Measurements from ENCODE around the gene CBX2. TPM values are rescaled to one million over a fixed set of nuclear protein-coding genes. Genes with fewer than 3 reads are reported as not detected.

The CBX2 gene
- 4.2 TPM for total RNA-seq
- long read RNA-seq, full-length matches to known transcripts = 2 of 8 reads
- long read RNA-seq, partial matches to known transcripts = 6 of 8 reads
- long read RNA-seq, other reads (novel, unspliced or antisense) = 0 of 8 reads

DNA sequence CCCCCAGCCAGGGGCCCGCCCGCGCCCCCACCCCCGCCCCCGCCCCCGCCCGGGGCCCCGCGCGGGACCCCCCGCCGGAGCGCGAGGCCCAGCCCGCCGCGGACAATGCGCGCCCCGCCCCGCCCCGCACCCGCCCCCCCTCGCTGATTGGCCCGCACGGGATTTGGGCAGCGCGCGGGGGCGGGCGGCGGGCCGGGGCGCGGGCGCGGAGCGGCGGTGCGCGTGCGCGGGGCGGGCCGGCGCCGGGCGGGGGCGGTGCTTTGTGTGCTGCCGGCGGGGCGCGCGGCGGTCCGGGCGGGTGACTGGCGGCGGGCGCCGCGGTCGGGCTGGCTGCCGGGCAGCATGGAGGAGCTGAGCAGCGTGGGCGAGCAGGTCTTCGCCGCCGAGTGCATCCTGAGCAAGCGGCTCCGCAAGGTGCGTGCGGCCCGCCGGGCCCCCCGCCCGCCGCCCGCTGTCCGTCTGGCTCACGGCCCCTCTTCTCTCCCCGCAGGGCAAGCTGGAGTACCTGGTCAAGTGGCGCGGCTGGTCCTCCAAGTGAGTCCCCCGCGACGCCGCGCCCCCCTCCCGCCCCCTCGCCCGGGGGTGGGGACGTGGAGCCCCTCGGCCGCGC, at the start of gene CBX2:
Gene CBX2 (plus strand): TSS at position 255 of the 610 bp plus-strand sequence. CDS start 88 bp downstream, at position 343.
- DNase-seq (peak; percentile 85), ATAC-seq (ENCODE audit: poor library complexity) (peak; percentile 86)
- intact Hi-C loops (cut with DNase I) = no loop called here

DNA sequence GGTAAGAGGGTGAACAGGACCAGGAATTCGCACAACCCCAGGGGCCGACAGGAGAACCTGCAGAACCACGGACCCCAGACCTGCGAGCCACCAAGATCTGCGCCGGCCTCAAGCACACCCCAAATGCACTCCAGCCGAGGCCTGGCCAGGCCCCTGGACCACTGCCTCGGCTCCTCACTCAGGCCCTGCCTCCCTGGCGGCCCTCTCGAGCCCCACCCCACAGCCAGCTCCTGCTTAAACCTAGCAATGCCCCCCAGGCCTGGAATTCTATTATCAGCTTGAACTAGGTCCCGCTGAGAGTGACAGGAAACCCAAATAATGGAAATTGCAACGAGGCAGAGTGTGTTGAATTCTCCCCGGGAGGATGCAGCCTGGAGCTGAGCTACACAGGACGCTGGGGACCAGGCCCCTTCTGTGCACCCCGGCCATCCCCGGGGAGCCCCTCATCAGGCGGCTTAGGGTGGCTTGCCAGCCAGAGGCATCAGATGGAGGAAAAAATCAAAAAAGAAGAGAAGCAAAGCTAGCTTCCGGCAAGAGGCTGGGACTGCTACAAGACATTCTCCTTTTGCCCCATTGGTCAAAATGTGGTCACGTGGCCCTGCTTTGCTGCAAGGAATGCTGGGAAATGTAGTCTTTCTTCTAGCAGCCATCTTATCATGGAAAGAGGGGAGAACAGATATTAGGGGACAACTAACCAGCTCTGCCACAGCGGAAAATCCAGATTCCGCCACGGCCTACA, 49.6 kb upstream of the CBX2 start:
- intact Hi-C loops (cut with DNase I) = no loop called here
- ATAC-seq (ENCODE audit: poor library complexity) (peak; percentile 94), DNase-seq (peak; percentile 81)

DNA sequence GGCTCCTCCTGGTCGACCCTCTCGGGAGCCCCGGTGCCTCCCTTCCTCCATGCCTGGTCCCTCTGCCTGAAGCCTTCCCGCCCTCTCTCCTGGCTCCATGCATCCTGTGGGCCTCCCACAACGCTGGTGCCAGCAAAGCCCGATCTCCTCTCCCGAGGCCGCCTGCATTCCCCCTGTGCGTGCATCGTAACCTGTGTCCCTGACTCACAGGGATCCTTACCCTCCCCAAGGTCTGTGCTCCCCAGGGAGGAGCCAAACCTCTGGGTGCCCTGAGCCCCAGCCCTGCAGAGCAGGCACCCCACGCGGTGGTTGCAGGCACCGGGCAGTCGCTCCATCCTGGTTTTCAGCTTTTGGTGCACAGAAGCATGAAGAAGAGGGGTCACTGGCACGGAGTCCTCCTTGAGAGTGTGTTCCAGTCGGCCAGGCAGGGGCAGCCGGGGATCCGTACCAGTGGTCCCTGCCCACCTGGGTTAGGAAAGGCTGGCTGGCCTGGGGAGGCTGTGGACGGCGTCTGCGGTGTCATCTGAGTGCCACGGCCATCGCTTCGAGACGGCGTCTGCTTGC, 49.0 kb upstream of the CBX2 start:
- no peak for DNase-seq
- ATAC-seq (ENCODE audit: poor library complexity) = peak; percentile 24
- intact Hi-C loops (cut with DNase I) = no loop called here

DNA sequence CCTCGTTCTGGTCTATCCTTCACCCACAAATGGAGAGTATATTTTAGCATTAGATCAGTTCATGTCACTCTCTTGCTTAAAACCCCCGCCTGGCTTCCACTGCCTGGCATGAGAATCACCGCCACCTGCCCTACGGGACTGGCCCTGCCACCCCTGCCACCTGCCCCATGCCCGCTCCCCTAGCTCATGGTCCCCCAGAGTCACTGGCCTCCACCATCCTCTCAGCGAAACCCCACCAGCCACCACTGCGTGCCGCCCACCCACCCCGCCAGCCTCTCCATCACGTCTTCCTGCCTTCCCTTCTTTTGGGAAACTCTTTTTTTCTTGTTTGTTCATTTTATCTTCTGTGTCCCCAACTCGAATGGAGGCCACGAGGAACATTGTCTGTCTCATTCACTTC, 48.2 kb upstream of the CBX2 start:
- ATAC-seq (ENCODE audit: poor library complexity) (no peak), DNase-seq (no peak)
- intact Hi-C loops (cut with DNase I) = no loop called here

DNA sequence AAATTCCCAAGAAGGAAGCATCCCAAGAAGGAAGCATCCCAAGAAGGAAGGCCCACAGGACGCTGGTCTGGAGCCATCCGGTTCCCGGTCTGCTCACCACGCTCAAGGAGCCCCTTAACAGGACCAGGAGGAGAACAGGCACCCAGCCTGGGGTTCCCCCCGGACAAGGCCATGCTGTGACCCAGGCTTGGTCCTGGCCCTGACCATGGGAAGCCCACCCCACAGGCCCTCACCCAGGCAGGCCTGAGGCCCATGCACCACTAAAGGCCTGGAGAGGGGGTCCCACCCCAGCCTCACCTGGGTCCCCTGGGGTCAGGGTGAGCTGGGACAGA, 47.5 kb upstream of the CBX2 start:
- no peak for DNase-seq
- ATAC-seq (ENCODE audit: poor library complexity) = no peak
- intact Hi-C loops (cut with DNase I) = no loop called here

DNA sequence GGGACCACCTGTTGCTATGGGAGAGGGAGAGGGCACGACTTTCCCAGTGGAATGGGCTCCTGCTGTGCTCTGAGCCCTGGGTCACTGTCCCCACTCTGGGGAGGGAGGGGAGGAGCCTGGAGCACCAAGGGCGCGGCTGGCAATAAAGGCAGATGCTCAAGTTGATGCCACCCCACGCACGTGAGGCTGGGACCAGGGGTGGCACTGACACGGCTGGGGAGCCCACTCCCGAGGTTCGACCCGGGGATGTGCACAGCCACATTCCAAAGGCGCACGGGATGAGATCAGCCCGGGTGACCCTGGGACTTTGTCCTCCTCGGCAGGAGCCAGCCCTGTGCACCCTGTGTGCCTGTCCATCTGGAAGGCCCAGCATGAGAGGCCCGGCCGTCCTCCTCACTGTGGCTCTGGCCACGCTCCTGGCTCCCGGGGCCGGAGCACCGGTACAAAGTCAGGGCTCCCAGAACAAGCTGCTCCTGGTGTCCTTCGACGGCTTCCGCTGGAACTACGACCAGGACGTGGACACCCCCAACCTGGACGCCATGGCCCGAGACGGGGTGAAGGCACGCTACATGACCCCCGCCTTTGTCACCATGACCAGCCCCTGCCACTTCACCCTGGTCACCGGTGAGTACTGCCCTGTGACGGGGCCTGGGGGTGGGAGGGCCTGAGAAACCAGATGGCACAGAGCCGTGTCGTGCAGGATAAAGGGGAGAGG, 47.0 kb upstream of the CBX2 start, which contains the start of gene ENPP7:
Gene ENPP7 (plus strand): TSS at position 175 of the 715 bp plus-strand sequence. CDS start 197 bp downstream, at position 372.
- intact Hi-C loops (cut with DNase I) = no loop called here
- DNase-seq (no peak), ATAC-seq (ENCODE audit: poor library complexity) (no peak)

DNA sequence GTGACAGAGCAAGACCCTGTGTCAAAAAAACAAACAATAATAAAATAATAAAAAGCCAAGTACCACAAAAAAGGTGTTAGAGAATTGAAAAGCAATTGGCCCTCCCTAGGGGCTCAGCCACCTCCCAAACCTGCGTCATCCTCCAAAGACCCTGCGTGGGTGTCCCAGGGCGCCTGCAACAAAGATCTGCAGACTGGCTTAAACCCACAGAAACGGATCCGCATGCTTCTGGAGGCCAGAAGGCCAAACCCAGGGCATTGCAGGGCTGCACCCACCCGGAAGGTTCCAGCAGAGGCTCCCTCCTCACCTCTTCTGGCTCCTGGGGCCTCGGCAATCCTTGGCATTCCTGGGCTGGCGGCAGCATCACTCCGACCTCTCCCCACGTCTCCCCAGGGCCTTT, 45.7 kb upstream of the CBX2 start:
- intact Hi-C loops (cut with DNase I) = no loop called here
- no peak for DNase-seq
- ATAC-seq (ENCODE audit: poor library complexity) = no peak

DNA sequence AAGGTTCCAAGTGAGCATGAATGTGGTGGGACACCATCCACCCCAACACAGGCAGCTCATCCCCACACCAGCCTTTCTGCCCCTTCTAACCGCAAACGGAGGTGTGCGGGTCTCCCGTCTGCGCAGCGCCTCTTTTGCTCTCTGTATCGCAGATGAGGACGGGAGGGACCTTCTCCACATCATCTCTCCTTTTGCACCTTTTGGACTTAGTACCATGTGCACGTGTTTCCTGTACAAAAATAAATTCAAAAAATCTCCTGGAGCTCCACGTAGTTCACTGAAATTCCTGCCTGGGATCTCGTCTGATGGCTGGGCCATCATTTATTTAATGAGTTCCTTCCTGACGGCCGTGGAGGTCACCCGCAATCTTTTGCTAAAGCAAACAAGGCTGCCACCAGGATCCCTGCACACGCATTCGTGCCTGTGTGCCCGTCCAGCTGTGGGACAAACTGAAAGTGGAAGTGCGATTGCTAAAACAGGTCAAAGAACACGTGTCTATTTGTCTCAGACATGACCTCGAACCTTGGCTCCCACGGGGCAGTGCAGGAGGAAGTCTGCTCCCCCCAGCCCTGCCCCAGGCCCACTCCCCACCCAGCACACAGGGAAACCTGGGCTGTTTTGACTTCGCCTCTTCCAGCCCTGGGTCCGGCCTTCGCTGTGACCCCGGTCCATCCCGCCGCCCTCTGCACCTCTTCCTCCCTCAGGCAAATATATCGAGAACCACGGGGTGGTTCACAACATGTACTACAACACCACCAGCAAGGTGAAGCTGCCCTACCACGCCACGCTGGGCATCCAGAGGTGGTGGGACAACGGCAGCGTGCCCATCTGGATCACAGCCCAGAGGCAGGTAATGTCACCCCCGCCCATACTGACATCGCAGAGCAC, 44.9 kb upstream of the CBX2 start:
- DNase-seq = no peak

DNA sequence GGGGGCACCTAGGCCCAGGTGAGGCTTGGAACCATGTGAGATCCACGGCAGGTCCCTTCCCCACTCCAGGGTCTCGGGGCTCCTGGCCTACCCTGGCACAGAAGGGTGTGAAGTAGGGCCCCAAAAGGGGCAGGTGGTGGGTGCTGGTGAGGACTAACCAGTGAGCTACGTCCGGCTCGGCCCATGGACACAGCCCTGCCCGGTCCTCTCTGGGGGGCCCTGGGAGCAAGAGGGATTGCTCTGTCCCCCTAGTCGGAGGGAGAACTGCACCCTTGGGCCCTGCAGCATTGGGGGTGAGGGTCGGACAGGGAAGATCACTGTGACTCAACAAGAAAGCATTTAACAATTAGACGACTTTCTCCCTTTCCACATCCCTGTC, 44.3 kb upstream of the CBX2 start:
- intact Hi-C loops (cut with DNase I) = no loop called here
- ATAC-seq (ENCODE audit: poor library complexity) (no peak), DNase-seq (no peak)

More for the DNA sequence above, 44.9 kb upstream of the CBX2 start:
- intact Hi-C loops (cut with DNase I) = no loop called here
- ATAC-seq (ENCODE audit: poor library complexity) = no peak

DNA sequence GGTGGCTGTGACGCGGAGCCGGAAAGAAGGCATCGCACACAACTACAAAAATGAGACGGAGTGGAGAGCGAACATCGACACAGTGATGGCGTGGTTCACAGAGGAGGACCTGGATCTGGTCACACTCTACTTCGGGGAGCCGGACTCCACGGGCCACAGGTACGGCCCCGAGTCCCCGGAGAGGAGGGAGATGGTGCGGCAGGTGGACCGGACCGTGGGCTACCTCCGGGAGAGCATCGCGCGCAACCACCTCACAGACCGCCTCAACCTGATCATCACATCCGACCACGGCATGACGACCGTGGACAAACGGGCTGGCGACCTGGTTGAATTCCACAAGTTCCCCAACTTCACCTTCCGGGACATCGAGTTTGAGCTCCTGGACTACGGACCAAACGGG, 42.9 kb upstream of the CBX2 start:
- DNase-seq = no peak
- no peak for ATAC-seq (ENCODE audit: poor library complexity)
- intact Hi-C loops (cut with DNase I) = no loop called here

DNA sequence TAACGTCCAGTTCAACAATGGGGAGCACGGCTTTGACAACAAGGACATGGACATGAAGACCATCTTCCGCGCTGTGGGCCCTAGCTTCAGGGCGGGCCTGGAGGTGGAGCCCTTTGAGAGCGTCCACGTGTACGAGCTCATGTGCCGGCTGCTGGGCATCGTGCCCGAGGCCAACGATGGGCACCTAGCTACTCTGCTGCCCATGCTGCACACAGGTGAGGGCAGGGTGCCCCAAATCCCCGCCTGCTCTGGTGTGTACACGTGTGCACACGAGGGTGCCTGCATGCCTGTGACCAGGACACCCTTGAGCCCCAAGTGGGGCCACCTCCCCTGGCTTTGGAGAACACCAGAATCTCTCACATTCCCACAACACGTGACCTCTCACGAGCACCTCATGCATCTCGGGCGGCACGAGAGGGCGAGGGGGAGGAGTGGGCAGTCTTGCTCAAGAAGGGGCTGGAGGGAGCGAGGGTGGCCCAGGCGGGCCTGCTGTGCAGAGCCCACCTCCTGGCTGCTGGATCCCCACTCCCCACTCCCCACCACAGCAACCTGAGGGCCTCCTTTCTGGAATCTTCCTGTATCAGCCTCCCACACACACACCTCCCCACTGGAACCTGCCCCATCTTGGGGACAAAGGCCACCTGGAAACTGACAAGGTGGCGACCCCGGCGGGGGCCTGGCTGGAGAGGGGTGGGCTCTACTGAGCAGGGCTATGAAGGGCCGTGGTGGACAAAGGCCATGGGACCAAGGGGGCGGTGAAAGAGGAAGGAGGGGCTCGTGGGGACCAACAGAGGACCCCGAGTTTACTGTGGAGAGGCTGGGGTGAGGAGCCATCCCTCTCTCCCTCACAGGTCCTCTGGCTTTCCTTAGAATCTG, 40.7 kb upstream of the CBX2 start:
- DNase-seq (no peak), ATAC-seq (ENCODE audit: poor library complexity) (no peak)
- intact Hi-C loops (cut with DNase I) = no loop called here

DNA sequence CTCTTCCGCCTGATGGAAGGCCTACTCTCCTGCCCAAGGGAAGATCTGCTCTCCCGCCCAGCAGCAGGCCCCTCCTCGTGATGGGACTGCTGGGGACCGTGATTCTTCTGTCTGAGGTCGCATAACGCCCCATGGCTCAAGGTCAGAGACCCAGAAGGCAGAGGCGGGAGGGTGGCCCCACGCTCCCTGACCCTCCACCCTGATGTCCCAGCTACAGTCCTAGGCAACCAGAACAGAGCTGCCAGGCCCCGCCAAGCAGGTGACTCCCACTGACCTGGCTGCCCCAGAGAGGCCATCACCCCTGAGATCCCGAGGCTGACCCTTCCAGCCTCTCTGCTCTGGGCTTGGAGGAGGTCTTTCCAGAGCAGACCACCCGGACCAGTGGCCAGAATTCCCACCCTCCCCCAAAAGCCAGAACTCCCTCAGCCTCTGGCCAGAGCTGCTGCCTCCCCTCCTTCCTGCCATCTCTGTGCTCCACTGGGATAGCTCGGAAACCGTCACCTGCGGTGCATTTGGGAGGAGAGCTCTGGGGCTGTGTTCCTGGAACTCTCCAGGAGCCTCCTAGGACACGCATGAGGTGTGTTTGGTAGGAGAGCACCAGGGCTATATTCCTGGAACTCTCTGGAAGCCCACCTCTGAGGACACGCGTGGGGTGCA, 39.9 kb upstream of the CBX2 start:
- DNase-seq (no peak), ATAC-seq (ENCODE audit: poor library complexity) (no peak)
- intact Hi-C loops (cut with DNase I) = no loop called here

DNA sequence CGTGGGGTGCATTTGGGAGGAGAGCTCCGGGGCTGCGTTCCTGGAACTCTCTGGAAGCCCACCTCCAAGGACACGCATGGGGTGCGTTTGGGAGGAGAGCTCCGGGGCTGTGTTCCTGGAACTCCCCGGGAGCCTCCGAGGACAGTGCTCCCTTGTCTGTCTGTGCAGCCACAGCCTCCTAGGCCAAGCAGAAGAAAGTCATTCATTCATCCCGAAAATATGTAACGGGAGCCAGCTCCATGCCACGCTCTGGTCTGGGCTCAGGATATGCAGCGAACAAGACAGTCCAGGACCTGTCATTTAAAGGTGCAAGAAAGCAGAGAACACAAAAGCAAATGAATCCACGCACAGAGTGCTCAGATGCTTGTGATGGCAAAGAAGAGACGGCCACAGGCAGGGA, 39.3 kb upstream of the CBX2 start:
- ATAC-seq (ENCODE audit: poor library complexity) (no peak), DNase-seq (no peak)
- intact Hi-C loops (cut with DNase I) = no loop called here

DNA sequence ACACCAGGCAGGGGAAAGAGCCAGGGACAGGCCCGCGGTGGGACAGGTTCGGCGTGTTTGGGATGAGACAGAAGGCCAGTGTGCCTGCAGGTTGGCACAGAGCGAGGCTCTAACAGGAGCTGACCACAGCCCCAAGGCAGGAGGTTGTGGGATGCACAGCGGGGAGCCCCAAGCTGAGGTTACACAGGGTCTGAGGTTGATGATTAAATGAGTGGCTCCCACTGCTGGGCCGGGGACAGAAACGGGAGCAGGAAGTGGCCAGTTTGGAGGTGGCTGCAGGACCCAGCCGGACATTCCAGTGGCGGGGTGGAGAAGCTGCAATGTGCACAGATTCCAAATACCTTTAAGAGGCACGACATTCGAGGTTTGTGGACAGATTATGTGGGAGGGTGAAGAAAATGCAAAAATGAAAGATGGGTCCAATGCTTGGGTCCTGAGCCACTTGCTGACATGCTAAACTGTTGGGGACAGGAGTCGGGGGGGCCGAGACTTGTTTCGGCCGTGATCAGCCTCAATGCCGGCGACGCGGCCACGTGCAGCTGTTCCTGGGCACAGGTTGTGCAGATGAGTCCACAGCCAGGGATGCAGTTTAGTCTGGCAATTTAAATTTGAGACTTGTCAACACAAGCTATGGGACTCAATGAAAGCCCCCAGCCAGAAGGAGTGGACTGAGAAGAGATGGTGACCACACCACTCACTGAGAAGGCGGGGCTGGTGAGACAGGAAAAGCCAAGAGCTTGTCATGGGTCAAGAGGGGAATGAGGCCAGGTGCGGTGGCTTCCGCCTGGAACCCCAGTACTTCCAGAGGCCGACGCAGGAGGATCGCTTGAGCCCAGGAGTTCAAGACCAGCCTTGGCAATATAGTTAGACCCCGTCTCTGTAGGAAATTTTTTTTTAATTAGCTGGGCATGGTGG, 38.5 kb upstream of the CBX2 start:
- no peak for DNase-seq

DNA sequence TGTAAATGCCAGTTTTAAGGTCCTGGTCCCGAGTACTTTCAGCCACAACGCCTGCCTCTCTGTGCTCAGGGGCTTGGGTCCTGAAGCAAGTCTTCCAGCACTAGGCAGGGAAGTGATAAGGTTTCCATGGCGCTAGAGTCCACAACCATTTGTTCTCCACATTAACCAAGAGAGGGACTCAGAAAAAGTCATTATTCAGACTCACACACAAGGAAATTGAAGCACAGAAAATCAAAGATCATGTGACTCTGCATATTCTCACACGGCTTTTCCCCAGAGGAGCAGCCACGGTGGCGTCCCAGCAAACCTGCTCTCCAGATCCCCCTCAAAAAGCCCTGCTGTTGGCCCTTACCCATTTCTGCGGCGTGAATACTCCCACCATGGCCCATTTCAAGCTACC, 37.5 kb upstream of the CBX2 start:
- ATAC-seq (ENCODE audit: poor library complexity) (no peak), DNase-seq (no peak)
- intact Hi-C loops (cut with DNase I) = loop anchor here (5.0 kb wide), 1 partner anchor 247 kb away; no protein-coding TSS in a partner anchor

More for the DNA sequence above, 38.5 kb upstream of the CBX2 start:
- ATAC-seq (ENCODE audit: poor library complexity) = no peak
- intact Hi-C loops (cut with DNase I) = loop anchor here (5.0 kb wide), 1 partner anchor 248 kb away; no protein-coding TSS in a partner anchor

DNA sequence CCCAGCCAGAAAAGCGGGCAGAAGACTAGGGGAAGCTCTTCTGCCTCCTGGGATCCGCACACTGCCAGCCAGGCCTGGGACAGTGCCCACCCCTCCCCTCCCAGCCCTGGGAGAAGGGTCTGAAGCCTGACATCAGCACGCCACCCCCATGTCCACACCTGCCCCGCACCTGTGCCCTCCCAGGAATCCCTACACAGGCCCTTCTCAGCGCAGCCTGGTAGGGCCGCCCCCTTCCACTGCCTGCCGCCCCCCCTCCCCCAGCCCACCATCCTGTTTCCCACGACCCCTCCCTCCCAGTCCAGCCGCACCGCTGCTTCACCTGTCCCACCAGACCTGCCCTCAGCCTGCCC, 36.6 kb upstream of the CBX2 start:
- intact Hi-C loops (cut with DNase I) = loop anchor here (5.0 kb wide), 1 partner anchor 246 kb away; no protein-coding TSS in a partner anchor
- ATAC-seq (ENCODE audit: poor library complexity) (no peak), DNase-seq (no peak)
